ENCODE results near the gene CDC40.
"Not testable (repeated sequence)": the region's sequence is repeated elsewhere in the genome, so short reads cannot be mapped to it uniquely, and the experiment has no call there.

Gene CDC40

DNA sequence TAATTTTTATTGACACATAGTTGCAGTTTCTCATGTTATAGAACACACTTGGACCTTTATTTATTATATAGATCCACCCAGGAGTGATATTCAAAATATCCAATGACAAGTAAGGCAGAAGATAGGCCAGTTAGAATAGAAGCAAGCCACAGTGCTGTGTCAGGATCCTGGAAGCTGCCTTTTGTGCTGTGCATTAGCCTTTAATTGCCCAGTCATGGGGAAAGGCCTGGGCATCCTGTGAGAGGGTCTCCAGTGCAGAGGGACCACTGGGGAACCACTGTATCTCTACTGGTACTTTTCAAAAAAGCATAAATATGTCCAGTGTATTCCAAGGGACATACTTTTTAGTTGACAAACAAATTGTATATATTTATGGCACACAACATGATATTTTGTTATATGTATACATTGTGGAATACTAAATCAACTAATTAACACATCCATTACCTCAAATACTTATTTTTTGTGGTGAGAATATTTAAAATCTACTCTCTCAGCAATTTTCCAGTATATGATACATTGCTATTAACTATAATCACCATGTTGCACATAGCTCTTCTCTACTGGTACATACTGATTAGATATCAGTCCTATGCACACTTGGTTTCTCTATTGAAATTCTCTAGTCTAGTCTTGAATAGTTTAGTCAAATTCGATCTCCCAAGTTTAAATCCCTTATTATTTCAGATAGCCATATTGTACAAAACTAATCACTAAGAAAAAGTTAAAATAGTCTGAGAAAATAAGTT, 59.5 kb downstream of the CDC40 start:
- TF ChIP-seq, protein P1, sequence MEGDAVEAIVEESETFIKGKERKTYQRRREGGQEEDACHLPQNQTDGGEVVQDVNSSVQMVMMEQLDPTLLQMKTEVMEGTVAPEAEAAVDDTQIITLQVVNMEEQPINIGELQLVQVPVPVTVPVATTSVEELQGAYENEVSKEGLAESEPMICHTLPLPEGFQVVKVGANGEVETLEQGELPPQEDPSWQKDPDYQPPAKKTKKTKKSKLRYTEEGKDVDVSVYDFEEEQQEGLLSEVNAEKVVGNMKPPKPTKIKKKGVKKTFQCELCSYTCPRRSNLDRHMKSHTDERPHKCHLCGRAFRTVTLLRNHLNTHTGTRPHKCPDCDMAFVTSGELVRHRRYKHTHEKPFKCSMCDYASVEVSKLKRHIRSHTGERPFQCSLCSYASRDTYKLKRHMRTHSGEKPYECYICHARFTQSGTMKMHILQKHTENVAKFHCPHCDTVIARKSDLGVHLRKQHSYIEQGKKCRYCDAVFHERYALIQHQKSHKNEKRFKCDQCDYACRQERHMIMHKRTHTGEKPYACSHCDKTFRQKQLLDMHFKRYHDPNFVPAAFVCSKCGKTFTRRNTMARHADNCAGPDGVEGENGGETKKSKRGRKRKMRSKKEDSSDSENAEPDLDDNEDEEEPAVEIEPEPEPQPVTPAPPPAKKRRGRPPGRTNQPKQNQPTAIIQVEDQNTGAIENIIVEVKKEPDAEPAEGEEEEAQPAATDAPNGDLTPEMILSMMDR (IDR thresholded peaks at IDR 0.05; ENCODE audit: insufficient read depth, low read length), result no peak
- no peak for DNase-seq (ENCODE audit: low read depth in 1 of 2, low spot score in 1 of 2)
- Histone ChIP-seq H3K4me3 (replicated peaks; ENCODE audit: insufficient read depth, low read length) (no peak overlapping the region), H3K27ac (replicated peaks) (no peak overlapping the region), H3K27me3 (ENCODE audit: insufficient read depth, poor library complexity, severe bottlenecking) (no peaks in the 10 kb centered on the region)

DNA sequence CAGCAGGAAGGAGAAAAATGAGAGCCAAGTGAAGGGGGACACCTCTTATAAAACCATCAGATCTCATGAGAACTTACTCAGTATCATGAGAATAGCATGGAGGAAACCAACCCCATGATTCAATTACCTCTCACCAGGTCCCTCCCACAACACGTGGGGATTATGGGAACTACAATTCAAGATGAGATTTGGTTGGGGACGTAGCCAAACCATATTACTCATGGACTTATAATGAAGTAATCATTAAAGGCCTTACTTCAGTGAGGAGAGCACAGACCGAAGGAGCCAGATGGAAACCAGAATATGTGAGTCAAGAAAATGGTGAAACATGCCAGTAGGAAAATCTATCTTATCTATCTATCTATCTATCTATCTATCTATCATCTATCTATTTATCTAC, 64.4 kb downstream of the CDC40 start:
- H3K27me3 ChIP-seq (ENCODE audit: insufficient read depth, poor library complexity, severe bottlenecking); H3K4me3 ChIP-seq (replicated peaks; ENCODE audit: insufficient read depth, low read length); DNase-seq (ENCODE audit: low read depth in 1 of 2, low spot score in 1 of 2); H3K27ac ChIP-seq (replicated peaks): not testable (repeated sequence)

- Histone ChIP-seq H3K27me3 (ENCODE audit: insufficient read depth, poor library complexity, severe bottlenecking) (no peaks in the 10 kb centered on the region), H3K27ac (replicated peaks) (no peak overlapping the region), H3K4me3 (replicated peaks; ENCODE audit: insufficient read depth, low read length) (no peak overlapping the region)
- TF ChIP-seq POLR2AphosphoS5 (IDR thresholded peaks at IDR 0.05; ENCODE audit: low read depth), result no peak
- no peak for TF ChIP-seq GABPA (IDR thresholded peaks at IDR 0.05; ENCODE audit: low read depth)
- TF ChIP-seq, protein P2, sequence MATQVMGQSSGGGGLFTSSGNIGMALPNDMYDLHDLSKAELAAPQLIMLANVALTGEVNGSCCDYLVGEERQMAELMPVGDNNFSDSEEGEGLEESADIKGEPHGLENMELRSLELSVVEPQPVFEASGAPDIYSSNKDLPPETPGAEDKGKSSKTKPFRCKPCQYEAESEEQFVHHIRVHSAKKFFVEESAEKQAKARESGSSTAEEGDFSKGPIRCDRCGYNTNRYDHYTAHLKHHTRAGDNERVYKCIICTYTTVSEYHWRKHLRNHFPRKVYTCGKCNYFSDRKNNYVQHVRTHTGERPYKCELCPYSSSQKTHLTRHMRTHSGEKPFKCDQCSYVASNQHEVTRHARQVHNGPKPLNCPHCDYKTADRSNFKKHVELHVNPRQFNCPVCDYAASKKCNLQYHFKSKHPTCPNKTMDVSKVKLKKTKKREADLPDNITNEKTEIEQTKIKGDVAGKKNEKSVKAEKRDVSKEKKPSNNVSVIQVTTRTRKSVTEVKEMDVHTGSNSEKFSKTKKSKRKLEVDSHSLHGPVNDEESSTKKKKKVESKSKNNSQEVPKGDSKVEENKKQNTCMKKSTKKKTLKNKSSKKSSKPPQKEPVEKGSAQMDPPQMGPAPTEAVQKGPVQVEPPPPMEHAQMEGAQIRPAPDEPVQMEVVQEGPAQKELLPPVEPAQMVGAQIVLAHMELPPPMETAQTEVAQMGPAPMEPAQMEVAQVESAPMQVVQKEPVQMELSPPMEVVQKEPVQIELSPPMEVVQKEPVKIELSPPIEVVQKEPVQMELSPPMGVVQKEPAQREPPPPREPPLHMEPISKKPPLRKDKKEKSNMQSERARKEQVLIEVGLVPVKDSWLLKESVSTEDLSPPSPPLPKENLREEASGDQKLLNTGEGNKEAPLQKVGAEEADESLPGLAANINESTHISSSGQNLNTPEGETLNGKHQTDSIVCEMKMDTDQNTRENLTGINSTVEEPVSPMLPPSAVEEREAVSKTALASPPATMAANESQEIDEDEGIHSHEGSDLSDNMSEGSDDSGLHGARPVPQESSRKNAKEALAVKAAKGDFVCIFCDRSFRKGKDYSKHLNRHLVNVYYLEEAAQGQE (IDR thresholded peaks at IDR 0.05; ENCODE audit: insufficient replicate concordance, low read depth), result no peak
- TF ChIP-seq SPI1 (IDR thresholded peaks at IDR 0.05; ENCODE audit: borderline replicate concordance, low read depth), result no peak
- TF ChIP-seq, protein P1 (IDR thresholded peaks at IDR 0.05; ENCODE audit: insufficient read depth, low read length), result no peak
- DNase-seq (ENCODE audit: low read depth in 1 of 2, low spot score in 1 of 2), result no peak
Measured at GRCh38 chr6:110246378-110246777, 66.2 kb downstream of the CDC40 start.

GRCh38 chr6:110246900-110247546, 66.8 kb downstream of the CDC40 start:
- H3K4me3 ChIP-seq (replicated peaks; ENCODE audit: insufficient read depth, low read length), result no peak overlapping the region
- no peaks in the 10 kb centered on the region for H3K27me3 ChIP-seq (ENCODE audit: insufficient read depth, poor library complexity, severe bottlenecking)
- no peak for DNase-seq (ENCODE audit: low read depth in 1 of 2, low spot score in 1 of 2)
- no peak overlapping the region for H3K27ac ChIP-seq (replicated peaks)
- TF ChIP-seq, protein P1 (IDR thresholded peaks at IDR 0.05; ENCODE audit: insufficient read depth, low read length), result no peak
- TF ChIP-seq GABPA (IDR thresholded peaks at IDR 0.05; ENCODE audit: low read depth), result no peak

- no peak for DNase-seq (ENCODE audit: low read depth in 1 of 2, low spot score in 1 of 2)
- Histone ChIP-seq H3K27ac (replicated peaks) (no peak overlapping the region), H3K27me3 (ENCODE audit: insufficient read depth, poor library complexity, severe bottlenecking) (no peaks in the 10 kb centered on the region), H3K4me3 (replicated peaks; ENCODE audit: insufficient read depth, low read length) (no peak overlapping the region)
- TF ChIP-seq, protein P1 (IDR thresholded peaks at IDR 0.05; ENCODE audit: insufficient read depth, low read length), result no peak
- TF ChIP-seq POLR2AphosphoS5 (IDR thresholded peaks at IDR 0.05; ENCODE audit: low read depth) (no peak), GABPA (IDR thresholded peaks at IDR 0.05; ENCODE audit: low read depth) (no peak), SPI1 (IDR thresholded peaks at IDR 0.05; ENCODE audit: borderline replicate concordance, low read depth) (no peak)
- TF ChIP-seq, protein P2 (IDR thresholded peaks at IDR 0.05; ENCODE audit: insufficient replicate concordance, low read depth), result no peak
Measured at GRCh38 chr6:110250058-110250457, 69.8 kb downstream of the CDC40 start.

Data from HL-60 (cell line).